OCI-LY7 (cell line): ENCODE data around the gene WDR31.

ENCODE experiments used
- CTCF ChIP-seq: fragments of 200-600 bp; sonication (generic); conservative IDR thresholded peaks from 2 replicates; pipeline ENCODE4 v1.5.1; 2014; ENCODE audit warnings: mild to moderate bottlenecking, antibody characterized with exemption, low read length, moderate library complexity, mixed read lengths
- EZH2phosphoT487 ChIP-seq: fragments of 200-600 bp; sonication (generic); IDR thresholded peaks from 2 replicates; pipeline ENCODE4 v1.6.1; 2018; ENCODE audit warnings: low read depth, borderline replicate concordance, mild to moderate bottlenecking, mixed run types, antibody characterized with exemption, low read length, moderate library complexity, mixed read lengths

DNA sequence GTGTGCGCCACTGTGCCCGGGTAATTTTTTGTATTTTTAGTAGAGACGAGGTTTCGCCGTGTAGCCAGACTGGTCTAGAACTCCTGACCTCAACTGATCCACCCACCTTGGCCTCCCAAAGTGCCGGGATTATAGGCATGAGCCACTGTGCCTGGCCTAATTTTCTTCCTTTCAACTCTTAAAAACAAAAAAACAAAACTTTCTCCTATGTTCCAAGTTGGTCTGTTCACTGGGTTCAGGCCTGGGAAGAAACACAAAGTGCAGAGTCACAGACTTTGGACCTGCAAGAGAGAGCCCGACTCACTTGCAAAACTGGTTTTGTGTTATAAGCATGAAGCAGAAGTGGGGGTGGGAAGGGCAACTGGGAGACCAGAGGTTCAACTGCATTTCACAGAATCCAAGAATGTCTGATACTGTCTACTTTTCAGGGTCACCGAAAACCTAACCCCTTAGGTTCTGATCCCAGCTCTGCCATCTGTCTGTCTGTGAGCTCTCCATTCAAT is 41.9 kb upstream of the WDR31 start:
- TF ChIP-seq CTCF (no peak), EZH2phosphoT487 (no peak)
